H9 (cell line): ENCODE data around the gene ATF4. TPM values are rescaled to one million over a fixed set of nuclear protein-coding genes. Genes with fewer than 3 reads are reported as not detected.

Source experiments
- DNase-seq: peaks from one replicate; pipeline ENCODE4 v3.0.0-alpha.2; 2017
- H2AFZ ChIP-seq: one replicate; pipeline ENCODE4 v1.6.1; 2013; ENCODE audit warnings: mild to moderate bottlenecking, low read length, control low read depth, moderate library complexity
- H2AK5ac ChIP-seq: 2 replicates; pipeline ENCODE4 v1.6.1; 2013; ENCODE audit warnings: low read length, control low read depth, mixed read lengths; ENCODE audit not compliant: insufficient read length
- H2BK120ac ChIP-seq: one replicate; pipeline ENCODE4 v1.6.1; 2013; ENCODE audit warnings: low read depth, mild to moderate bottlenecking, low read length, control low read depth, inconsistent platforms; ENCODE audit not compliant: poor library complexity, severe bottlenecking
- H2BK12ac ChIP-seq: 2 replicates; pipeline ENCODE4 v1.6.1; 2013; ENCODE audit warnings: low read length, control low read depth, mixed read lengths, low read depth; ENCODE audit not compliant: insufficient read length
- H2BK15ac ChIP-seq: 2 replicates; pipeline ENCODE4 v1.6.1; 2013; ENCODE audit warnings: low read depth, low read length, control low read depth
- H2BK20ac ChIP-seq: one replicate; pipeline ENCODE4 v1.6.1; 2013; ENCODE audit warnings: low read depth, mild to moderate bottlenecking, low read length, control low read depth, inconsistent platforms; ENCODE audit not compliant: poor library complexity, severe bottlenecking
- H2BK5ac ChIP-seq: 2 replicates; pipeline ENCODE4 v1.6.1; 2013; ENCODE audit warnings: low read length, control low read depth, mixed read lengths; ENCODE audit not compliant: insufficient read length
- H3K14ac ChIP-seq: 2 replicates; pipeline ENCODE4 v1.6.1; 2013; ENCODE audit warnings: low read length, control low read depth; ENCODE audit not compliant: insufficient read depth
- H3K18ac ChIP-seq: 2 replicates; pipeline ENCODE4 v1.6.1; 2013; ENCODE audit warnings: low read depth, mild to moderate bottlenecking, mixed read lengths, low read length, control low read depth; ENCODE audit not compliant: insufficient read length
- H3K23ac ChIP-seq: 2 replicates; pipeline ENCODE4 v1.6.1; 2013; ENCODE audit warnings: low read length, control low read depth, mixed read lengths, low read depth; ENCODE audit not compliant: insufficient read length
- H3K23me2 ChIP-seq: 2 replicates; pipeline ENCODE4 v1.6.1; 2013; ENCODE audit warnings: low read depth, mild to moderate bottlenecking, mixed read lengths, low read length, control low read depth; ENCODE audit not compliant: insufficient read length, poor library complexity, severe bottlenecking
- H3K27ac ChIP-seq: 2 replicates; pipeline ENCODE4 v1.5.1; 2013; ENCODE audit warnings: low read length, control low read depth, mixed read lengths, low read depth; ENCODE audit not compliant: insufficient read length
- H3K27me3 ChIP-seq: 2 replicates; pipeline ENCODE4 v1.6.1; 2013; ENCODE audit warnings: low read length, control low read depth, inconsistent platforms; ENCODE audit not compliant: insufficient read depth
- H3K4ac ChIP-seq: 2 replicates; pipeline ENCODE4 v1.6.1; 2013; ENCODE audit warnings: low read depth, mild to moderate bottlenecking, control low read depth, inconsistent platforms, low read length, moderate library complexity
- H3K4me1 ChIP-seq: 2 replicates; pipeline ENCODE4 v1.6.1; 2013; ENCODE audit warnings: low read length, control low read depth, inconsistent platforms; ENCODE audit not compliant: insufficient read depth
- H3K4me2 ChIP-seq: 2 replicates; pipeline ENCODE4 v1.6.1; 2013; ENCODE audit warnings: low read length, control low read depth, mixed read lengths; ENCODE audit not compliant: insufficient read length, insufficient read depth
- H3K56ac ChIP-seq: 2 replicates; pipeline ENCODE4 v1.6.1; 2013; ENCODE audit warnings: low read depth, mild to moderate bottlenecking, mixed read lengths, low read length, control low read depth; ENCODE audit not compliant: insufficient read length
- H3K79me1 ChIP-seq: 2 replicates; pipeline ENCODE4 v1.6.1; 2013; ENCODE audit warnings: low read depth, mild to moderate bottlenecking, moderate library complexity, low read length, control low read depth, inconsistent platforms; ENCODE audit not compliant: insufficient read depth, poor library complexity, severe bottlenecking
- H3K79me2 ChIP-seq: 2 replicates; pipeline ENCODE4 v1.6.1; 2013; ENCODE audit warnings: low read length, control low read depth, inconsistent platforms; ENCODE audit not compliant: insufficient read depth
- H3K9ac ChIP-seq: 2 replicates; pipeline ENCODE4 v1.6.1; 2013; ENCODE audit warnings: low read length, control low read depth, mixed read lengths; ENCODE audit not compliant: insufficient read length; ENCODE audit errors: extremely low read depth
- H3K9me3 ChIP-seq: one replicate; pipeline ENCODE4 v1.6.1; 2013; ENCODE audit warnings: low read depth, low read length, inconsistent platforms; ENCODE audit not compliant: control insufficient read depth
- H3T11ph ChIP-seq: one replicate; pipeline ENCODE4 v1.6.1; 2013; ENCODE audit warnings: mild to moderate bottlenecking, low read length, control low read depth, inconsistent platforms
- H4K20me1 ChIP-seq: one replicate; pipeline ENCODE4 v1.6.1; 2013; ENCODE audit not compliant: control insufficient read depth, insufficient read length, insufficient read depth
- H4K5ac ChIP-seq: 2 replicates; pipeline ENCODE4 v1.6.1; 2013; ENCODE audit warnings: low read depth, mild to moderate bottlenecking, mixed read lengths, low read length, control low read depth; ENCODE audit not compliant: insufficient read length
- H4K8ac ChIP-seq: replicated peaks from 2 replicates; pipeline ENCODE4 v1.6.1; 2013; ENCODE audit warnings: low read length, control low read depth, mixed read lengths, low read depth; ENCODE audit not compliant: insufficient read length
- H4K91ac ChIP-seq: 2 replicates; pipeline ENCODE4 v1.6.1; 2013; ENCODE audit warnings: low read depth, mild to moderate bottlenecking, moderate library complexity, mixed read lengths, low read length, control low read depth; ENCODE audit not compliant: insufficient read length
- H3K27ac Mint-ChIP-seq, 3 experiments: 2 replicates in 2 of 3; 3 replicates in 1 of 3; pipeline ENCODE4 v1.8.0; 2020 to 2021; ENCODE audit warnings: mixed read lengths in 3 of 3, mild to moderate bottlenecking in 1 of 3, moderate library complexity in 1 of 3
- H3K27me3 Mint-ChIP-seq: 2 replicates; pipeline ENCODE4 v1.8.0; 2021; ENCODE audit warnings: low read depth, mild to moderate bottlenecking, moderate library complexity, mixed read lengths
- H3K36me3 Mint-ChIP-seq, 3 experiments: 2 replicates in 2 of 3; 3 replicates in 1 of 3; pipeline ENCODE4 v1.8.0; 2020 to 2021; ENCODE audit warnings: low read depth in 3 of 3, mixed read lengths in 3 of 3; ENCODE audit not compliant: insufficient read depth in 1 of 3
- H3K4me1 Mint-ChIP-seq, 2 experiments: 2 replicates each; pipeline ENCODE4 v1.8.0; 2020; ENCODE audit warnings: mixed read lengths in 2 of 2
- H3K4me3 Mint-ChIP-seq, 2 experiments: 2 replicates in 1 of 2; 3 replicates in 1 of 2; pipeline ENCODE4 v1.8.0; 2020 to 2021; ENCODE audit warnings: mild to moderate bottlenecking in 2 of 2, mixed read lengths in 2 of 2, moderate library complexity in 1 of 2
- H3K9me3 Mint-ChIP-seq, 2 experiments: 2 replicates in 1 of 2; 3 replicates in 1 of 2; pipeline ENCODE4 v1.8.0; 2020; ENCODE audit warnings: mild to moderate bottlenecking in 2 of 2, mixed read lengths in 2 of 2, moderate library complexity in 1 of 2
- CTCF ChIP-seq: fragments of 200-600 bp; sonication (generic); conservative IDR thresholded peaks from 3 replicates; pipeline ENCODE4 v1.8.0; 2021; ENCODE audit warnings: antibody characterized with exemption, mild to moderate bottlenecking
- WGBS: extraction: QIAGEN DNeasy Blood & Tissue Kit; methylation state at CpG from one replicate; pipeline ENCODE4 v1.1.7; 2013; ENCODE audit warnings: missing lambda C conversion rate, low lambda C conversion rate, mixed read lengths; ENCODE audit not compliant: insufficient read length; ENCODE audit errors: extremely low coverage; 5-methylcytosine and 5-hydroxymethylcytosine counted together
- total RNA-seq: library from RNA; stranded (reverse); gene quantifications from 2 replicates; pipeline ENCODE4 v1.2.1, GENCODE V29; 2021

ATF4 gene
- total RNA-seq, 1 experiment from 2014 or later, result 455 TPM

- Histone ChIP-seq H3K23ac (no peak overlapping the region), H3K56ac (no peak overlapping the region), H2AK5ac (no peak overlapping the region), H3K14ac (no peak overlapping the region), H2BK20ac (no peak overlapping the region), H2BK12ac (no peak overlapping the region), H3K4me2 (no peak overlapping the region), H2AFZ (no peak overlapping the region), H2BK5ac (no peak overlapping the region), H3T11ph (no peak overlapping the region), H3K23me2 (peaks cover 3% of the 10 kb centered on the region), H3K79me1 (no peaks in the 10 kb centered on the region), H3K4me1 (no peaks in the 10 kb centered on the region), H3K27me3 (peaks cover 8% of the 10 kb centered on the region), H4K5ac (no peak overlapping the region), H4K20me1 (no peaks in the 10 kb centered on the region), H3K27ac (no peak overlapping the region), H4K8ac (no peak overlapping the region), H2BK120ac (no peak overlapping the region), H4K91ac (no peak overlapping the region), H3K79me2 (no peaks in the 10 kb centered on the region), H3K18ac (no peak overlapping the region), H3K4ac (no peak overlapping the region), H3K9ac (no peak overlapping the region), H3K9me3 (no peaks in the 10 kb centered on the region), H2BK15ac (no peak overlapping the region)
- H3K36me3 Mint-ChIP-seq, result peaks cover 0 to 2% (median 0%) of the 10 kb centered on the region in 3 experiments; a peak in 1 of 7 replicates
- TF ChIP-seq CTCF, result no peak
- no peak for DNase-seq
- no CpG with 5 or more reads among the region's 8 CpGs for WGBS
- no peak overlapping the region for H3K27ac Mint-ChIP-seq
- H3K9me3 Mint-ChIP-seq, result peaks cover 0 to 3% of the 10 kb centered on the region in 2 experiments; a peak in 1 of 5 replicates
- peaks cover 88% of the 10 kb centered on the region for H3K27me3 Mint-ChIP-seq
- peaks cover 4 to 6% of the 10 kb centered on the region in 2 experiments for H3K4me1 Mint-ChIP-seq
- no peak overlapping the region for H3K4me3 Mint-ChIP-seq
These were observed 22.9 kb upstream of the ATF4 start for GRCh38 chr22:39497429-39497828.
